ENCODE results near the gene NCR3LG1.

NCR3LG1 gene

DNA sequence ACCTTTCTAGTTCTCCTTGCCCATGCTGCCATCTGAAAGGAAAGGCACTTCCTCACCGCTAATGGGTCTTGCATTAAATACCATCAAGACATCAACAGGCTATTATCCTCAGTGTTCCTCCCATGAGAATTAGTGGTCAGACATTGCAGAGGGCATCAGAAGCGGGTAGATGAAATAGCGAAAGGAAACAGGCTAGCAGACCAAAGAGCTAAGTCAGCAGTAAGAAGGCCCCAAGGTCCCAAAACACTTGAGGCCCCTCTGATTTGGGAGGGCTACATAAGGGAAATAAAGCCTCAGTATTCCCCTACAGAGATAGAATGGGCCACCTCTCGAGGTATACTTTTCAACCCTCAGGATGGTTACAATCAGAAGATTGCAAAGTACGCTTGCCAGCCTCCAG lies 23.9 kb downstream of the NCR3LG1 start:
- DNase-seq: no peak

GRCh38 chr11:17376493-17376892 lies 24.9 kb downstream of the NCR3LG1 start:
- DNase-seq: no peak

GRCh38 chr11:17378655-17379054 lies 27.1 kb downstream of the NCR3LG1 start:
- DNase-seq: no peak

- DNase-seq: no peak
Measured at GRCh38 chr11:17379383-17380180, 28.0 kb downstream of the NCR3LG1 start.

- DNase-seq: no peak
Measured at GRCh38 chr11:17381156-17381555, 29.6 kb downstream of the NCR3LG1 start.

- DNase-seq: no peak
Measured at GRCh38 chr11:17382046-17382728, 30.6 kb downstream of the NCR3LG1 start.

- no peak for DNase-seq
Measured at GRCh38 chr11:17383461-17383860, 31.9 kb downstream of the NCR3LG1 start.

DNA sequence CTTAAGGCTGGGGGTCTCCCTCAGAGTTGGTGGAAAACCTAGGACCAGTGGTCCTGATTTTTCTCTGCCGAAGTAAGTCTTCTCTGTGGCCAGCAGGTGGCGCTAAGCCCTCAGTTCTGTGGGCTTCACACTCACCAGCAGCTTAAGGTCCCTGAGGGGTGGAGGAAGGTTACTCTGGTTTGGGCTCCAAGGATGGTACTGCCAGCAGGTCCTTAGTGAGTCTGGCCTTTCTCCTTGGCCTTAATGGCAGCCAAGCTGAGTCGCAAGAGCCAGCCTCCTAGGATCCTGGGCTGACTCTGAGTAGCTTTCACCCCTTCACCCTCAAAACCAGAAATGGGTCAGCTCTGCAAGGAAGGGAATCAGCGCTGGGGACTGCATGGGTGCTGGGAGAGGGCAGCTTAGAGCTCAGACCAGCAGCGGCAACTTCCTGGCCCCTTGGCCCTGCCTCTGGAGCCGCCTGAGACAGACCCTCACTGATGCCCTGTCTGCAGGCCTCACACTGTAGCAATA lies 32.5 kb downstream of the NCR3LG1 start:
- DNase-seq: peak; percentile 41

DNA sequence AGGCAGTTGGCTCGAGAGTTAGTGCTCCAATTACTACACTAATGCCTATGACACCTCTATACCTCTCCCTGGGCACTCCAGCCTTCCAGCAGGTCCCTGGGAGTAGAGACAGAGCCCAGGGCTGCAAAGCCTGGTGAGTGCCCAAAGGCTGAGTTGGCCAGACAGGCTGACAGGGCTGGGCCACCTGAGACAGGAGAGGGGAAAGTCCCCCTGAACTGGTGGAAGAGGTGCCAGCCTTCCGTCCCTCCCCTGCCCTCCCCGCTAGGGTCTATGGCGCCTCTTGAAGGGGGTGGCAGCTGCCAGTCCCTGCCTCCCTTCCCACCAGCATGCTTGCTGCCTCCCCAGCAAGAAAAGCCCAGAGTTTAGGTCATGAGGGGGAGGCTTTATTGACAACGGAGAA lies 33.9 kb downstream of the NCR3LG1 start:
- DNase-seq: no peak

- DNase-seq: no peak
Measured at GRCh38 chr11:17385926-17386325, 34.3 kb downstream of the NCR3LG1 start.

DNA sequence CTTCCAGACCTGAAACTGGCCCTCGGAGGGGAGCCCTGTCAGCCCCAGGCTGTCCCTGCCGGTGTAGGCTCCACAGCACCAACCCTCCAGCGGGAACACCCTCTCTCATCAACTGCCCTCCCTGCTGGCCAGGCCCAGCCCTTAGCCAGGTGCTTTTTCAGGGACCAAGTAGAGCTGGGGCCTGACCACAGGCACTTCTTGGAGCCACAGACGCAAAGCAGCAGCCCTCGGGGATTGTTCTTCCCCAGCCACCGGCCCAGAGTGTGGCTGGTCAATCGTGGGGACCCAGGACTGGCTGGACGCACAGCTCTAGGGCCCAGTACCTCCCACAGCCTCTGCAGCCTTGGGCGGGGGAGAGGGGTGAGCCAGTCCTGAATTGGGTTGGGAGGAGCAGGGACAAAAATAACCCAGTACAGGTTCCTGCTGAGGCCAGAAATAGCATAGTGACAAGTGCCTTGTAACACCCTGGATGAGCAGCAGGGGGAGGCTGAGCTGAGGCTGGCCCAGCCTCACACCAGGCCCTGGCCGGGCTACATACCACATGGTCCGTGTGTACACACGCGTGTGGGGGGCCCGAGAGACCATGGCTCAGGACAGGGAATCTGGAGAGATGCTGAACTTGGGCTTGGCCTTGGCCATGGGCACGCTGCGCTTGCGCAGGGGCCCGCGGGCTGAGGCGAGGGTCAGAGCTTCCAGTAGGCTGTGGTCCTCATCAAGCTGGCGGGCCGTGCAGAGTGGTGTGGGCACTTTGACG lies 34.9 kb downstream of the NCR3LG1 start:
- DNase-seq: peak; percentile 21

DNA sequence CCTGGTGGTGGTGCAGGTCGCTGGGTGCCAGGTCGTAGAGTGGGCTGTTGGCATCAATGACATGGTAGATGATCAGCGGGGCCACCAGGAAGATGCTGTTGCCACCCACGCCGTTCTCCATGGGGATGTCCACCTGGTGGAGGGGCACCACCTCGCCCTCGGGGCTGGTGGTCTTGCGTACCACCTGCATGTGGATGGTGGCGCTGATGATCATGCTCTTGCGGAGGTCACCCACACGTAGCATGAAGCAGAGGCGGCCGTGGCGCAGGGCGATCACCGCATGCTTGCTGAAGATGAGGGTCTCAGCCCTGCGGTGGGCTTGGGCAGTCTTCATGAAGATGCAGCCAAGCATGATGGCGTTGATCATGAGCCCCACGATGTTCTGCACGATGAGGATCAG lies 35.7 kb downstream of the NCR3LG1 start:
- DNase-seq: no peak

- no peak for DNase-seq
Measured at GRCh38 chr11:17387811-17388210, 36.2 kb downstream of the NCR3LG1 start.

GRCh38 chr11:17388609-17389210 lies 37.1 kb downstream of the NCR3LG1 start, which contains the start of gene KCNJ11:
TSS of gene KCNJ11 (minus strand) at chr11:17388659. CDS start at chr11:17388091, 568 bp downstream.
- no peak for DNase-seq

DNA sequence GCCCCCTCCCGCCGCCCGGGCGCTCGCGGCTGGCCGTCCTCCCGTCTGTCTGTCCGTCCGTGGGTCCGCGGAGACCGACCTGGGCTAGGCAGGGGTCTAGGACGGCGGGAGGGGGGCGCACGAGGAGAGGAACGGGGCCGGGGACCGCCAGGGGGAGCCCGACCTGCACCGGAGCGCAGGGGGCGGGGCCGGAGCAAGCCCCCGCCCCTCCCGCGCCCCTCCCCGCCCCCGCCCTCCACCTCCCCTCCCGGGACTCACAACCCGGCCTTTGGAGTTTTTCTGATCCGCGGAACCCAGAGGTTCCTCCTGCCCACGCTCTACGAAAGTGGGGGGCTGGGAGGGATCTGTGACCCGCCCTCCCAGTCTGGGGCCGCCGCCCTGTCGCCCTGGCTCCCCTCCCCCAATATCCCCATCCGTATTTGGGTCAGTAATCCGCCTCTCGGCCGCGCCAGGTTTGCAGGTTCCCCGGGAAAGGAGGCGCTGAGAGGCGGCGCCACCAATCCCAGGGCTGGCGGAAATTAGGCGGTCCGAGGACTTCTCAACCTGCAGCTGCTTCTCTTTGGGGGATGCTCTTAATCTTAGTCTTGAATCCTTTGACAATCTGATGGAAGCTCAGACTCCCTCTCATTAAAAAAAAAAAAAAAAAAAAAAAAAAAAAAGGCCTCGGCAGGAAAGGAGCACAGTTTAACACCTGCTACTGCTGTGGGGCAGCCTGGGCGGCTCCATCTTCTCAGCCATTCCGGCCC lies 37.8 kb downstream of the NCR3LG1 start:
- DNase-seq: peak; percentile 34

DNA sequence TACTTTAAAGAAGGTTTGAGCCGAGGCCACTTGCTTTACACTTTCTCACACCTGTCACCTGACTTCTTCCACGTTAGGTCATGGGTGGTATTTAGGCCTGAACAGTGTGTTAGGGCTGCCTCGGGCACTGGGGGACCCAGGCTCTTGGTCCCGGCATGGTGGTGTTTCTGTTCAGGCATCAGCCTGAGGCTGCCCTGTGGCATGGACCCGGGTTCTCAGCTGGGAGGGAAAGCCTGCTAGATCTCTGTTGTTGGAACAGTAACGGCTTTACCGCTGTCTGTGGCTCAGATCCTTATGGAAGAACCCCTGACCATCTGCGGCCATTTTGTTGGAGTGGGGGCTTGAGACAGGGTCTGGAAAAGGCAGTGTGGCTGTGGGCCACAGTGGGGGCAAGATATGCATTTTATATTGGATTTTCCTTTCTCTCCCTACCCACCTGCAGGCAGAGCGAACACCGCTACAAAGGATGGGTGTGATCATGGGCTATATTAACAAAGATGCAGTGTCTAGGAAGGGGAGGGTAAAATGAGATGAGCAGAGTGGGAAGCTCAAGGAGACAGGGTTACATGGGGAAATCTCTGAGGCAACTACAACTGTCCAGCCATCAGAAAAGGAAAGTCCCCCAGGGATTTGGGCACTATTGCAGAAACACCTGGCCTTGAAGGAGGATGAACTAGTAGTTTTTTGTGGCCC lies 38.5 kb downstream of the NCR3LG1 start:
- DNase-seq: no peak

GRCh38 chr11:17391493-17392355 lies 40.1 kb downstream of the NCR3LG1 start:
- DNase-seq: peak; percentile 57

- DNase-seq: no peak
Measured at GRCh38 chr11:17392872-17393271, 41.3 kb downstream of the NCR3LG1 start.

DNA sequence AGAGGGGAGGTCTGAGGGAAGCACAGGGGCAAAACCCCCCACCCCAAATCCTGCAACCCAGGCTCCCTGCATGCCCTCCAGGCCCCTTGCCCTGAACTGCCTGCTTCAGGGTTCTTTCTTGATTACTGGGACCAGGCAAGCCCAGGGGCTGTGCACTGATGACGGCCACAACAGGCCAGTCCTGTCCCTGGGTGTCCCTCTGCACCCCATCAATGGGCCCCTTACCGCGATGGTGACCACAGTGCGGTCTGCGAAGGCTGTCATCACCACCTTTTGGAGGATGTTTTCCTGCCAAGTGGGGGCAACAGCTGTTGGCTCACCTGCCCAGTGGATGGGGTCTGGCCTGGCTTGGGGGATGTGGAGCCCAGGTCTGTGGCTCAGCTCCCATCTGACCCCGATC lies 41.9 kb downstream of the NCR3LG1 start:
- DNase-seq: no peak

DNA sequence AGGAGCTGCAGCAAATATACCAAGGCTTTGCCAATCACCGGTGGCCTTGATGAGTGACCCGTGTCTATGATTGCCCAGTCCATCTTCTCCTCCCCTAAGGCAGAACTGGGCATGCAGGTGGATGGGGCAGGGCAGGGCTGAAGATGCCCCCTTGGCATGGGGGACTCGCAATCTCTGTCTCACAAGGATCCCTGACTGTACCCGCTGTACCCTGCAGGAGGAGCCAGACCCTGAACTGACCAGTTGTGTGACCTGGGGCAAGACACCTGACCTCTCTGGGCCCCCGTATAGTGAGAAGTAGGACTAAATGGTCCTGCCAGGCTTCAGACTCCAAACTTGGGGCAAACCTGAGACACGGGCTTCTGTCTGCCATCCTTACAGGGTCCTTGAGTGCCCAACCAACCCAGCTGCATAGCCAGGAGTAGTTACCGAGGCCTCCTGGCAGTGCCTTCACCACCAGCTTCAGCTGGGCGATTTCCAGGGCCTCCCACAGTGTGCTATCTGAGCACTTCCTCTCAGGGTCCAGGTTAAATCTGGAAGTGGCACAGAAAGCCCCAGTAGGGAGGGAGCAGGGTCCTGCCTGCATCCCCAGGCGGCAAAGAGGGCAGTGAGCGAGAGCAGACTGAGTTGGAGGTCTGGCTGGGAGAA lies 43.3 kb downstream of the NCR3LG1 start:
- DNase-seq: no peak
